NCI-H82 treated with DMSO at 0.1 percent for 48 hours (cell line): ENCODE measurements around the gene ARMC9.
"Not testable (repeated sequence)": the region's sequence is repeated elsewhere in the genome, so short reads cannot be mapped to it uniquely, and the experiment has no call there.

Source experiments
- DNase-seq: peaks from one replicate; lab custom pipeline; 2025; ENCODE audit not compliant: unreplicated experiment; lab: John Stamatoyannopoulos, UW

The ARMC9 gene

GRCh38 chr2:231336236-231336635, 137.8 kb downstream of the ARMC9 start:
- no peak for DNase-seq

- DNase-seq = no peak
Observed at GRCh38 chr2:231336700-231337099, 138.3 kb downstream of the ARMC9 start.

- DNase-seq = no peak
Observed at GRCh38 chr2:231337807-231338759, 139.7 kb downstream of the ARMC9 start.

GRCh38 chr2:231339316-231339715, 140.9 kb downstream of the ARMC9 start:
- DNase-seq = no peak

- no peak for DNase-seq
Observed at GRCh38 chr2:231341100-231341499, 142.7 kb downstream of the ARMC9 start.

GRCh38 chr2:231342061-231342711, 143.8 kb downstream of the ARMC9 start:
- DNase-seq = no peak

- no peak for DNase-seq
Observed at GRCh38 chr2:231343006-231343710, 144.7 kb downstream of the ARMC9 start.

GRCh38 chr2:231343988-231344387, 145.6 kb downstream of the ARMC9 start:
- no peak for DNase-seq

GRCh38 chr2:231344851-231345250, 146.4 kb downstream of the ARMC9 start:
- DNase-seq = no peak

GRCh38 chr2:231347081-231347480, 148.7 kb downstream of the ARMC9 start:
- DNase-seq = no peak

- no peak for DNase-seq
Observed at GRCh38 chr2:231347638-231348037, 149.2 kb downstream of the ARMC9 start.

GRCh38 chr2:231348173-231348572, 149.7 kb downstream of the ARMC9 start:
- DNase-seq = no peak

- no peak for DNase-seq
Observed at GRCh38 chr2:231348704-231349373, 150.4 kb downstream of the ARMC9 start.

GRCh38 chr2:231349374-231349735, 150.9 kb downstream of the ARMC9 start:
- DNase-seq = not testable (repeated sequence)

- no peak for DNase-seq
Observed at GRCh38 chr2:231351648-231352047, 153.2 kb downstream of the ARMC9 start.

- DNase-seq = no peak
Observed at GRCh38 chr2:231353469-231353868, 155.0 kb downstream of the ARMC9 start.

GRCh38 chr2:231355508-231356465, 157.4 kb downstream of the ARMC9 start:
- DNase-seq = no peak

GRCh38 chr2:231356466-231356844, 158.0 kb downstream of the ARMC9 start:
- no peak for DNase-seq

GRCh38 chr2:231357048-231357447, 158.6 kb downstream of the ARMC9 start:
- no peak for DNase-seq

- no peak for DNase-seq
Observed at GRCh38 chr2:231357931-231358330, 159.5 kb downstream of the ARMC9 start.
